Tibial nerve (tissue), 3 donors: ENCODE measurements around the gene DUS2.

ENCODE experiments used
- CTCF ChIP-seq, 5 experiments: fragments of 200-600 bp in 3 of 5; fragments of 450-650 bp in 2 of 5; sonication (generic) in 3 of 5; IDR thresholded peaks; one replicate each; pipeline ENCODE4 v1.5.1; 2016 to 2019; ENCODE audit warnings: antibody characterized with exemption in 5 of 5, mild to moderate bottlenecking in 3 of 5, moderate library complexity in 2 of 5
- POLR2A ChIP-seq, 2 donors: fragments of 450-650 bp; IDR thresholded peaks; one replicate each; pipeline ENCODE4 v1.6.1; 2017; ENCODE audit warnings: antibody characterized with exemption in 2 of 2, mild to moderate bottlenecking in 2 of 2, moderate library complexity in 2 of 2

- TF ChIP-seq CTCF (IDR thresholded peaks at IDR 0.05) (no peak), POLR2A (IDR thresholded peaks at IDR 0.05) (no peak)
Observed at GRCh38 chr16:68078701-68079375, 55.8 kb downstream of the DUS2 start.
